Uterus (tissue), 4 donors: ENCODE measurements around the gene OSER1. TPM values are rescaled to one million over a fixed set of nuclear protein-coding genes. Genes with fewer than 3 reads are reported as not detected.

Experiments
- DNase-seq, 2 donors: peaks; one replicate each; pipeline ENCODE4 v3.0.0-alpha.2; 2019 to 2020
- H3K27ac ChIP-seq, 2 donors: fragments of 200-600 bp; sonication (generic); 1 replicate in 1 of 2; 2 replicates in 1 of 2; pipeline ENCODE4 v1.5.1; 2016 to 2018
- H3K27me3 ChIP-seq, 2 donors: fragments of 200-600 bp; sonication (generic); one replicate each; pipeline ENCODE4 v1.5.1; 2018 to 2019; ENCODE audit warnings: control low read depth in 1 of 2
- H3K36me3 ChIP-seq, 2 donors: fragments of 200-600 bp; sonication (generic); one replicate each; pipeline ENCODE4 v1.5.1; 2019; ENCODE audit warnings: control low read depth in 1 of 2
- H3K4me1 ChIP-seq, 2 donors: fragments of 200-600 bp; sonication (generic); one replicate each; pipeline ENCODE4 v1.5.1; 2018 to 2019; ENCODE audit warnings: control low read depth in 1 of 2
- H3K4me3 ChIP-seq, 2 donors: fragments of 200-600 bp; sonication (generic); 1 replicate in 1 of 2; 2 replicates in 1 of 2; pipeline ENCODE4 v1.5.1; 2018 to 2019; ENCODE audit warnings: mild to moderate bottlenecking in 1 of 2
- H3K9me3 ChIP-seq, 2 donors: fragments of 200-600 bp; sonication (generic); one replicate each; pipeline ENCODE4 v1.5.1; 2019; ENCODE audit warnings: control low read depth in 1 of 2
- POLR2A ChIP-seq, 2 donors: fragments of 450-650 bp; IDR thresholded peaks; one replicate each; pipeline ENCODE4 v1.6.1; 2016; ENCODE audit warnings: antibody characterized with exemption in 2 of 2, mild to moderate bottlenecking in 1 of 2, moderate library complexity in 1 of 2
- intact Hi-C: fragments of 100-400 bp; cut with DNase I; formaldehyde crosslinking; loops from one replicate; pipeline ENCODE4 v1.15.1; 2023; ENCODE audit warnings: low total_unique reads
- total RNA-seq, 4 donors: library from RNA; depleted of rRNA in 3 of 4; stranded (reverse); fragments of >200 nt in 3 of 4; gene quantifications; one replicate each; pipeline versions ENCODE4 v1.1.0 to v1.2.4, GENCODE V29; 2014 to 2023
- TF ChIP-seq, protein P1 (sequence below), 4 experiments: fragments of 200-600 bp in 2 of 4; fragments of 450-650 bp in 2 of 4; sonication (generic) in 2 of 4; IDR thresholded peaks; one replicate each; pipeline ENCODE4 v1.5.1; 2016 to 2019; ENCODE audit warnings: antibody characterized with exemption in 4 of 4, mild to moderate bottlenecking in 2 of 4, moderate library complexity in 1 of 4
- donor health status: DM: yes; HTN: yes; CAD: no.

The OSER1 gene
- total RNA-seq, 4 donors from 2014 or later = 33.8 to 76.2 (median 46.0) TPM

DNA sequence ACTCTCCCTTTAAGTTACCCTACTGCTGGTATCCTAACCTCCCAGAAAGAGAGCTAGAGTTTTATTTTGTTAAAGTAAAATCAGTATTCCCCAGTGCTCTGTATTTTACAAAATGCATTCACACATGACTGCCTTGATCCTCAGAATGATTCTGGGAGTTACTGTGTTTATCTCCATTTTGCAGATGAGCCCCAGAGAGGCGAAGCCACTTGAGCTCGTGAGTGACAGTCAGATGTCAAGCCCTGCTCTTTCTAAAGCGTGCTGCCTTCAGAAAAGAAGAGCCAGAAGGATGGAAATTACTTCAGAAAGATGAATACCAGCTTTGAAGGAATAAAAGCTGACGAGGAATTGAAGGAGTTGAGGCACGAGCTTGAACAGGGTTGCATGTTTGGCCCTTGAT is 14.1 kb upstream of the OSER1 start:
- H3K27me3 ChIP-seq = no peaks in the 10 kb centered on the region
- intact Hi-C loops = no loop called here
- no peak for DNase-seq
- no peaks in the 10 kb centered on the region for H3K4me1 ChIP-seq
- H3K9me3 ChIP-seq = no peaks in the 10 kb centered on the region
- no peak overlapping the region for H3K27ac ChIP-seq
- no peak overlapping the region for H3K4me3 ChIP-seq
- no peaks in the 10 kb centered on the region for H3K36me3 ChIP-seq
- TF ChIP-seq, protein P1, sequence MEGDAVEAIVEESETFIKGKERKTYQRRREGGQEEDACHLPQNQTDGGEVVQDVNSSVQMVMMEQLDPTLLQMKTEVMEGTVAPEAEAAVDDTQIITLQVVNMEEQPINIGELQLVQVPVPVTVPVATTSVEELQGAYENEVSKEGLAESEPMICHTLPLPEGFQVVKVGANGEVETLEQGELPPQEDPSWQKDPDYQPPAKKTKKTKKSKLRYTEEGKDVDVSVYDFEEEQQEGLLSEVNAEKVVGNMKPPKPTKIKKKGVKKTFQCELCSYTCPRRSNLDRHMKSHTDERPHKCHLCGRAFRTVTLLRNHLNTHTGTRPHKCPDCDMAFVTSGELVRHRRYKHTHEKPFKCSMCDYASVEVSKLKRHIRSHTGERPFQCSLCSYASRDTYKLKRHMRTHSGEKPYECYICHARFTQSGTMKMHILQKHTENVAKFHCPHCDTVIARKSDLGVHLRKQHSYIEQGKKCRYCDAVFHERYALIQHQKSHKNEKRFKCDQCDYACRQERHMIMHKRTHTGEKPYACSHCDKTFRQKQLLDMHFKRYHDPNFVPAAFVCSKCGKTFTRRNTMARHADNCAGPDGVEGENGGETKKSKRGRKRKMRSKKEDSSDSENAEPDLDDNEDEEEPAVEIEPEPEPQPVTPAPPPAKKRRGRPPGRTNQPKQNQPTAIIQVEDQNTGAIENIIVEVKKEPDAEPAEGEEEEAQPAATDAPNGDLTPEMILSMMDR (IDR thresholded peaks at IDR 0.05) = no peak
- no peak for TF ChIP-seq POLR2A (IDR thresholded peaks at IDR 0.05)

DNA sequence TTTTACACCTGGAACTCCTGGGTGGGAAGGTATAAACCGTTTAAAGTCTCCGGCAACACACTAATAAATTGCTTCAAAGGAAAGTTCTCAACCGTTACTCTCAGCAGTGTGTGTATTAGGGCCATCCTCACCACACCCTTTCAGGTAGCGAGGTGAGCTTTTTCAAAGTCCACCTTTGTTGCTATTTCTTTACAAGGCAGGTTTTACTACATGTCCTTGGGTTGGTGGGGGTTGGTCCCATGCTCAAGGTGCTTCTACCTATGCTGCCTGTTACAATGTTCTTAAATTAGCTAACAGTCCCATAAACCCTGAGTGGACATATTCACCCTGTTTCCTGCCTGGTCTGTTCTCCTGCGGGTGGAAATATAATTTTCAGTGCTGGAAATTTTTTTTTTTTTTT is 13.2 kb upstream of the OSER1 start:
- no peak for DNase-seq
- Histone ChIP-seq H3K9me3 (no peaks in the 10 kb centered on the region), H3K4me1 (no peaks in the 10 kb centered on the region), H3K36me3 (no peaks in the 10 kb centered on the region), H3K4me3 (no peak overlapping the region), H3K27me3 (no peaks in the 10 kb centered on the region), H3K27ac (no peak overlapping the region)
- TF ChIP-seq, protein P1 (IDR thresholded peaks at IDR 0.05) = no peak
- TF ChIP-seq POLR2A (IDR thresholded peaks at IDR 0.05) = no peak
- intact Hi-C loops = no loop called here

DNA sequence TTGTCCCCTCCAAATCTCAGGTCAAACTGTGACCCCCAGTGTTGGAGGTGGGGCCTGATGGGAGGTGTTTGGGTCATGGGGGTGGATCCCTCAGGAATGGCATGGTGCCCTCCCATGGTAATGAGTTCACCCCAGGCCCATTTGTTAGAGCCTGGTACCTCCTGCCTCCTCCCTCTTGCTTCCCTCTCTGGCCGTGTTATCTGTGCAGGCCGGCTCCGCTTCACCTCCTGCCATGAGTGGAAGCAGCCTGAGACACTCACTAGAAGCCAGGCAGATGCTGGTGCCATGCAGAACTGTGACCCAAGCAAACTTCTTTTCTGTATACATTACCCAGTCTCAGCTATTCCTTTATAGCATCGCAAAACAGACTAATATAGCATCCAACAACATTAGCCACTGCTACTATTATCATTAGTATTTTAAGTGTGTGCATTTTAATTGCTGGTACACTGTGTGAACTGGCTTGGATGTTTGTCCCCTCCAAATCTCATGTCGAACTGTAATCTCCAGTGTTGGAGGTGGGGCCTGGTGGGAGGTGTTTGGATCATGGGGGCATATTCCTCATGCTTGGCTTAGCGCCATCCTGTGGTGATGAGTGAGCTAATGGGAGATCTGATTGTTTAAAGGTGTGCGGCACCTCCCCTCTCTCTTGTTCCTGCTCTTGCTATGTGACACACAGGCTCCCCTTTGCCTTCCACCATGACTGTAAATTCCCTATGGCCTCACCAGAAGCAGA is 12.2 kb upstream of the OSER1 start:
- Histone ChIP-seq H3K9me3 (no peaks in the 10 kb centered on the region), H3K27ac (no peak overlapping the region), H3K4me3 (no peak overlapping the region), H3K27me3 (no peaks in the 10 kb centered on the region), H3K36me3 (no peaks in the 10 kb centered on the region), H3K4me1 (peaks cover 0 to 2% of the 10 kb centered on the region in 2 donors)
- intact Hi-C loops = no loop called here
- no peak for DNase-seq
- TF ChIP-seq, protein P1 (IDR thresholded peaks at IDR 0.05) = no peak
- no peak for TF ChIP-seq POLR2A (IDR thresholded peaks at IDR 0.05)

DNA sequence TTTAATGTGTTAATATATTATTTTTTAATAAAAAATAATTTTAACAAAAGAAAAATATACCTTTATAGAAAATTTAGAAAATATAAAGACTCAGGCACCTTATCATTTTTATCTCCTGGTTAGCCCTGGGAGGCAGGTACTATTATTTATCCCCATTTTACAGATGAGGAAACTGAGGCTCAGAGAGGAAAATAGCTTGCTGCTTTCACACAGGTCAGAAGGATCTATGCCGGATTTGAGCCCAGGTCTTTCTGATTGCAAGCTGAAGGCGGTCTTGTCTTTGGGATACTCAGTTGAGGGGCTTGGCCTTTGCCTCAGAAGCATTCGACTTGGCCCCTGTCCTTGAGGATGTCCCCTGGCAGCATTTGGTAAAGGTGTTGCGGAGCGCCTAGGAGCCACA is 11.5 kb upstream of the OSER1 start:
- H3K4me1 ChIP-seq = peaks cover 0 to 3% of the 10 kb centered on the region in 2 donors
- no peaks in the 10 kb centered on the region for H3K27me3 ChIP-seq
- no peaks in the 10 kb centered on the region for H3K9me3 ChIP-seq
- H3K4me3 ChIP-seq = no peak overlapping the region
- DNase-seq = no peak
- intact Hi-C loops = no loop called here
- TF ChIP-seq, protein P1 (IDR thresholded peaks at IDR 0.05) = no peak
- TF ChIP-seq POLR2A (IDR thresholded peaks at IDR 0.05) = no peak
- no peaks in the 10 kb centered on the region for H3K36me3 ChIP-seq
- H3K27ac ChIP-seq = no peak overlapping the region

DNA sequence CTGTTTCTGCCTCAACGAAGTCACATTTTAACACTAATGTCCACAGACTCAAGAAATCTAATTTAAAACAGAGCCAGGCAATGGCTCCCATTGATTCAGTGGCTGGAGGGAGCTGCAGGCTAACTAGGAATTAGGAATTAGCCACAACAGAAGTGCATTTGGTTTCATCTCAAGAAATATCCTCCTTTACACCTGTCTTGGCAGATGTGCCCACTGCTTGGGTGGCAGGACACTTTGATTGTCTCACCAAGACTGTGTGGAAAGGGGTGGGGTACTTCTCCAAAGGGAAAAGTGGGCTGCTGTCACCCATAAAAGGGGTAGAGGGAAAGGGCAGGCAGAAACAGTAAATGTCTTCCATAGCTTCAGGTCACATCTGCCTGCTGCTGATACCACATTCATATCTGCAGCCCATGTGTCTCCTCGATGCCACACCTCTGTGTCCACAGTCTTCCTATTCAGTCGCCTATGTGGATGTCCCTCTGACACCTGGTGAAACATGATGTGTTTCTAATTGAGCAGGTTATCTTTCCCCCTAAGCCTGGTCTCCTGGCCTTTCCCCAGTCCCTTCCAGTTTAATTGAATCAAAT is 10.9 kb upstream of the OSER1 start:
- Histone ChIP-seq H3K4me1 (peaks cover 0 to 3% of the 10 kb centered on the region in 2 donors), H3K4me3 (no peak overlapping the region), H3K36me3 (no peaks in the 10 kb centered on the region), H3K9me3 (no peaks in the 10 kb centered on the region), H3K27me3 (no peaks in the 10 kb centered on the region), H3K27ac (no peak overlapping the region)
- intact Hi-C loops = no loop called here
- no peak for DNase-seq
- TF ChIP-seq POLR2A (IDR thresholded peaks at IDR 0.05) = no peak
- TF ChIP-seq, protein P1 (IDR thresholded peaks at IDR 0.05) = no peak
